ENCODE data around the gene MAP7.

GRCh38 chr6:136499370-136499769 lies 50.9 kb downstream of the MAP7 start:
- TF ChIP-seq CTCF (conservative IDR thresholded peaks at IDR 0.05; ENCODE audit: low read length) (no peak), EZH2phosphoT487 (IDR thresholded peaks at IDR 0.05; ENCODE audit: borderline replicate concordance, low read depth, low read length) (no peak)
